Activated CD8-positive, alpha-beta memory T cell treated with anti-CD3 and anti-CD28 coated beads for 1 hour (primary cell): Measurements from ENCODE around the gene TMEM135.

ENCODE experiments used
- DNase-seq, 2 donors: peaks; one replicate each; pipeline ENCODE4 v3.0.0-alpha.2; 2020; ENCODE audit warnings: low read depth in 1 of 2; ENCODE audit errors: extremely low read depth in 1 of 2

TMEM135 gene

DNA sequence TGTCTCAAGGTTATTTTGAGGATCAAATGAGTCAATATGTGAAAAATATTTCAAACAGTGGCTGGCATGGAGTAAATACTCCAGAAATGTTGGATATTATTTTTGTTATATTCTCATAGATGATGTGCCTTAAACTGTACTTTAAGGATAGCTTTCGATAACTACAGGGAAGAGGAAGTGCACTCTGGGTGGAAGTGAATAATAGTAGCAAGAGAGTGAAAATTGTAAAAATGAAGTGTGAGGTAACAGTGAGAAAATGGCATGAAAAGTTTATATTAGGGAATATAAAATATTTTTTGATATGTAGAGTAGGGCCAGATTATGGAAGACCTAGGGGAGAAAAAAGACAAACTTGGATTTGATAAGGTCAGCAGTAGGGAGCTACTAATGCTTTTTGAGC, 258.9 kb downstream of the TMEM135 start:
- DNase-seq: no peak

- DNase-seq: no peak
Observed at GRCh38 chr11:87298155-87298554, 260.4 kb downstream of the TMEM135 start.

DNA sequence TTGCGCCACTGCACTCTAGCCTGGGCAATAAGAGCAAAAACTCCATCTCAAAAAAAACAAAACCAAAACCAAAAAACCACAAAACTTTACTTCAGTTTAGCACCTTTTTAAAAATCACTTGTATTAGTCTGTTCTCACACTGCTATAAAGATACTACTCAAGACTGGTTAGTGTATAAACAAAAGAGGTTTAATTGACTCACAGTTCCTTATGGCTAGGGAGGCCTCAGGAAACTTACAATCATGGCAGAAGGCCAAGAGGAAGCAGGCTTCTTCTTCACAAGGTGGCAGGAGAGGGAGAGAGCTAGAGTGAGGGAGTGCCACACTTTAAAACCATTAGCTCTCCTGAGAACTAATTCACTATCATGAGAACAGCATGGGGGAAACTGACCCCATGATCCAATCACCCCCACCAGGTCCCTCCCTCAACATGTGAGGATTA, 261.3 kb downstream of the TMEM135 start:
- no peak for DNase-seq

GRCh38 chr11:87300640-87301380, 263.1 kb downstream of the TMEM135 start:
- no peak for DNase-seq

DNA sequence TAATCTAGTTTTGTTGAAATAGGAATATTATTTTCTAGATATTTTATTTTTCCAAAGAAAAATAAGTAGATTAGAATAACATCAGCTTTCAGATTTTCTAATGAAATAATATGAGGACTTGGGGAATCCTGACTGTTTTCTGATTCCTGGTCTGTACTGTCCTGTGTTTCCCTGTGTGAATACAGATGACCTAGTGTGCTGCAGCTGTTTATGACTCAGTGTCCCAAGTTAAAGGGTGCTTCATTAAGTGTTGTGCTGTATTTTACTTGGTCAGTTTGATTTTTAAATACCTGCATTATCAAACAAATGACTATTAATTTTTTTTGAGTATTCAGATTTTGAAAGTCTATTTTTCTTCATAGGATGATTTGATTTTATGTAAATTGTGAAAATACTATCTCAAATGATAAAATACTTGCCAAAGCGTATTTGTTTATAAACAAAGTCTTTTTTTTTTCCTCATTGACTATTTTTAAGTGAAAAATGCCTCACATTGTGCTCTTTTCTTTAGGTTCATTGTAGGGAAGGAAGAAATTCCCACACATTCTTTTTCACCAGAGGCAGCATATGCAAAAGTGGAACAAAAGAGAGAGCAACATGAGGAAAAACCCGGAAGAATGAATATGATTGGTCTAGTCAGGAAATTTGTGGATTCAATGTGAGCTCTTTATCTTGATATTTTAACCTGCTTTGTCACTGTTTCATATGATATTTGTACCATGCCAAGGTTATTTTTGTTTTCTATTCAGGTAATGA, 264.2 kb downstream of the TMEM135 start:
- no peak for DNase-seq

DNA sequence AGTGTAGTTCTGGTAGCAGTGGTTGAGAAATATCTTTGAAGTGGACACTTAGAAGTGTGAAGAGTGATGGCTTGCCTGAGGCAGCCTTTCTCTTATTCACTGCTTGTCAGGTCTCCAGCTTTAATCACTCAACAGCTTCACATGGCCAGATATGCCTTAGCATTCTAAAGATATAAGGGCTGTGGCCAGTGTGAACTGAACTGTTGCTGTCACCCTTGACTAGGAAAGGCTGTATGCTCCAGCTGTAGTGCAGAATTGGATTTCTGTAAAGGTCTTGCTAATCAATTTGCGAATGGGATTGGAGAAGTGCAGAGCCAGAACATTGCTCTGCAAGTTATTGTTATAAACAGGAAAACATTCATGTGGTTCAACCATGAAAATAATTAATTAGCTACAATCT, 266.7 kb downstream of the TMEM135 start:
- DNase-seq: no peak

DNA sequence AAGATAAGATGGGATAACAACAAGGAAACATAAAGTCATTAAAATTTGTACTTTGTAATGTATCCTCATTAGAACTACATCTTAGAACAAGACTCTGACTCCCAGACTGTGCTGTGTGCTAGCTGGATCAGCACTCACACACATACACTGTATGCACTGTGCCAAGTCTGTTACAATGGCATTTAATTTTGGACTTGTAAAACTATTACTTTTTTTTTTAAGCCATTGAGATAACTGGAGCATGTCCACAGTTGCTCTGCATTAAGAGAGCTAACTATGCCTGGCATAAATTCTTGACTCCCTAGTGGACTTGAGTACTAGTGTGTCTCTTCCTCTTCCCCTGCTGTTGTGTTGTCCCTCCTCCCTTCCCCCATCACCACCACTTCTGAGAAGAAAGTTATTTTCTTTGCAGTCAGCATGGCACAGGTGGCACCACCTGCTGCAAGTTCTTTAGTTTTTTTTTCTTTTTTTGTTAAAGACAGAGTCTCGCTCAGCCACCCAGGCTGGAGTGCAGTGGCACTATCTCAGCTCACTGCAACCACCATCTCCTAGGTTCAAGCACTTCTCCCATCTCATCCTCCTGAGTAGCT, 268.6 kb downstream of the TMEM135 start:
- no peak for DNase-seq

GRCh38 chr11:87307101-87307500, 269.4 kb downstream of the TMEM135 start:
- no peak for DNase-seq

GRCh38 chr11:87315229-87315628, 277.5 kb downstream of the TMEM135 start:
- no peak for DNase-seq

DNA sequence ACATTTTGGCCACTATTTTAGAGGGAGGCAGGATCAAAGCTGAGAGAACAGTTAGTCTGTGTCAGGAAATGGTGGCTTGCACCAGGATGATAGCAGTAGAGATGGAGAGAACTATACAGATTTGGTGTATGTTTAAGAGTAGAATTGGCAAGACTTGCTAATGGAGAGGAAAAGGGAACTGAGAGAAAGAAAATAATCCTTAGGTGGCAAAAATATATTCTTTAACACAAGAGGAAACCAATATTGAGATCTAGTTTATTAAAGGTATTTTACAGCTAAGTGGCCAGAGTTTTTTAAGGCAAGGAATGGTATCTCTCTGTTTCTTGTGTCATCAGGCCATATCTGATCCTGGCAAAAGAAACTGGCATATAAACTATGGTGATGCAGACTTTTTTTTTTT, 278.8 kb downstream of the TMEM135 start:
- no peak for DNase-seq

DNA sequence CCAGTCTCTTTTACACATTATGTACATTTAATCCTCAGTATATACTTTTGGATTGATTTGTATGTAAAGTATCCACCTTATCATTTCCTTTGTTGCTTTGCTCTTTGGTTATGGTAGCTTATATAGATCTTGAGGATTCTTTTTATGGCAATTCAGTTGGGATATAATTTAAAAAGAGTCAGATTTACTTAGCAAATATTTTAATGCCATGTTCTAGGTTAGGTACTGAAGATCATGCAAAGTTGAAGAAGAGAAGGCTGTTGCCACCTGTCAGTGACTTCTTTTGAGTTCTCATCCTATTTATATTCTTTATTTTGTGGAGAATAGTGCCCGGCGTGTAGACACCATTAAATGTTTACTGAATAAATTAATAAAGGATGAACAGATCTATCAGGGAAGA, 279.7 kb downstream of the TMEM135 start:
- DNase-seq: no peak

DNA sequence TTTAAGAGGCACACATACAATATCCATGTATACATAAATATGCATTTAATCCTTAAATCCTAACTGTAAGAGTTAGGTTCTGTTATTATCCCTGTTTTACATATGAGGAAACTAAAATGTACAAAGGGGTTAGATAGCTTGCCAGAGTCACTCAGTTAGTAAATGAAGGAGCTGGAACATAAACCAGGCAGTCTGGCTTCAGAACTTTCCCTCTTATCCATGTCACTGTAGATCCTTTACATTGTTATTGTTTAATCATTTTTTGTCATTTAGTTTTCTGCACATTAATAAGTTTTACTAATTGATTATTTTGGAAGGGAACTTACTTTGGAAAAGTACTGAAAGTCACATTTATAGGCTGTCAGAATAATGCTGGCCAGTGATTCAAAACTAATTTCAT, 282.4 kb downstream of the TMEM135 start:
- no peak for DNase-seq

DNA sequence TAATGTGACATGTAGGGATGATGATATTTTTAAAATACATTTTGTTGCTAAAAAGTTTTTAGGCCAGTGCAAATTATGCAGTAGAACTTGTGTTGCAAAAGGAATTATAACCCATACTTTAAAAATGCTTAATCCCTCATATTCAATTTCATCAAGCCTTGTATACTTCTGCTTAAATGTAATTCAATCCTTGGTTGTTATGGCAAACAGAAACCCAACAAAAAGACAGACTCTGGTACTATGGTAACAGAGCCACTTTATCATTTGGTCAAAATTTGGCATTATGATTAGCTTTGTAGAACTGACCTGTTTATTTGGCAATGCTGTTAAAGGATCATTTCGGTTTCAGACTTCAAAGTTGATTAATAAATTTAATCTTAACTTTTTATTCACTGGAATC, 284.8 kb downstream of the TMEM135 start:
- no peak for DNase-seq

DNA sequence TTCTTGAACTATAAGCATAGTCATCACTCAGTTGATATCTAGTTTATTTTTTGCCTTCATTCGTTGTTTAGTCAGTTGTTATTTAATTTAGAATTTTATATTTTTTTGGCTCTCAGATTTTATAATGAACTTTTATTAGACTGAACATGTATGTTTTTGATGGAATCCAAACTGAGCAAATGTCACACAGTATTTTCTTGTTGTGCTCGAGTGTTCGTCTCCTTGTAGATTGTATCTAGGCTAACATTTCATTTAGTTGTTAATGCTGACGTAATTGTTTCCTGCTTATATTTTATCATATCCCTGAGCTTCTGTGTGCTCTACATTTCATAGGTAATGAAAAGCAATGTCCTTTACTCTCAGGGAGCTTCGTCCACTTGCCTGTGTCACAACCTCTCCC, 286.2 kb downstream of the TMEM135 start:
- DNase-seq: no peak

DNA sequence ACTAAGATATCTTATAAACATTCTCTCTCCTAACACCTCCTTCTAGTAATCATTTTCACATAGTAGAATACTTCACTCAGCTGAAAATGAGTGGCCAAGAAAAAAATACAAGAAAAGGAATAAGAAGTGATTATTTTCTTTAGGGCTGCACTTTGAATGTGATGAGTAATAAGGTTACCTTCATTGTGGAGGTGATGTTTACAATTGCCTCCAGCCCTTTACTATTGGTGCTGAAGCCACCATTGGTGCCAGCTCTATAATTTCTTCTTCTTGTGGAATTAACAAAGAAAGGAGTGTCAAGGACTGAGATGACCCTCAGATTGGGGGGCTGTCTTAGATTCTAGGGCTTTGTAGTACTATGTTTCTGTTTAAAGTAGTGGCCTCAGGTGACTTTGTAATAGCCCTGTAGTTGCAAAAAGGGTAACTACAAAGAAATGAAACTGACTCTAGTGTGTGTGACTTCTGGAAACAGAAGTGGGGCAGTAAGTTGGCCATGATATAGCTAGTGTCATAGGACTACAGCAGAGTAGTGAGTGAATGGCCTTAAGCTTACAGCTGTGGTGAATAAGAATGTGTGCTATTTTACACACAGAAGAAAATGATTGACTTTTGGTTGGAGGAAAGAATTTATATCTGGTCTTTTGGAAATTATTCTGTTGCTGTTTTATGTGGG, 287.2 kb downstream of the TMEM135 start:
- DNase-seq: no peak

GRCh38 chr11:87325490-87325872, 287.7 kb downstream of the TMEM135 start:
- no peak for DNase-seq

DNA sequence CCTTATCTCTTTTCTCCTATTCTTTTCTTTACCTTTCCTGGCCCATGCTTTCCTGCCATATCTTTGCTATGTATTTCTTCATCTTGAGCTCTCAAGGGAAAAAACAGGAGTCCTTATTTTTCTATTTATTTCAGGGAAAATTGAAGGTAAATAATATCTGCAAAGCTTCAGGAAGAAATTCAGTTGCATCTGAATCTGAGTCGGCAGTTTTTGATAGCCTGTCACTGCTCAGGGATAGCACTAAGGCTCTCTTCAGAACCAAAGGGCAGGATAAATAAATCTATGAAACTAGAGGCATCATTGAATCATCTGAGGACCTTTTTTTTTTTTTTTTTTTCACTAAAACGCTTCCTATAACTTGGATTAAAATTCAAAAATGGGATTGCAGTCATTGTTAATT, 288.9 kb downstream of the TMEM135 start:
- DNase-seq: no peak

- DNase-seq: no peak
Observed at GRCh38 chr11:87329172-87329571, 291.4 kb downstream of the TMEM135 start.

GRCh38 chr11:87330187-87330601, 292.5 kb downstream of the TMEM135 start:
- no peak for DNase-seq

DNA sequence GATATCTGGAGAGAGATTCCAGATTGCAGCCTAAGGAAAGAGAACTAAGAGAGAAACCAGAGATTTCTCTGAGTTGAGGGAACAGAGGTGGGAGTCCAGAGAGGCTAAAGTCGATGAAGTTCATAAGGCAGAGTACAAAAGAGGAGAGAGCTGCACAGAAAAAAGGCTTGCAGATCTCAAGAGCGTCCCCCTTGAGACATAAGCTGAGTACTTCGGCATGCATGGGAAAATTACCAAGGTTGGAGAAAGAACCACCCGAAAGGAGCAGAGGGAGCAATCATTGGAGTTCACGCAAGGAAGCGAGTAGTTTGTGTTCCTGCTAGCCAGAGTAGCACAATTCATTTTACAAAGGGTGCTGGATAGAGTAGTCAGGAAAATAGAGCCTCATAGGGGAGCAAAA, 293.5 kb downstream of the TMEM135 start:
- DNase-seq: no peak

GRCh38 chr11:87338046-87338639, 300.4 kb downstream of the TMEM135 start:
- no peak for DNase-seq
